Peyer's patch (tissue), 4 donors: ENCODE results near the gene NOP53. TPM values are rescaled to one million over a fixed set of nuclear protein-coding genes. Genes with fewer than 3 reads are reported as not detected.
"Not testable (repeated sequence)": the region's sequence is repeated elsewhere in the genome, so short reads cannot be mapped to it uniquely, and the experiment has no call there.

Source experiments
- DNase-seq, 3 donors: peaks; one replicate each; pipeline ENCODE4 v3.0.0-alpha.2; 2017 to 2019
- H3K27ac ChIP-seq, 4 donors: fragments of 200-600 bp; sonication (generic); one replicate each; pipeline ENCODE4 v1.5.1; 2016 to 2019
- H3K27me3 ChIP-seq, 2 donors: fragments of 200-600 bp; sonication (generic); one replicate each; pipeline ENCODE4 v1.5.1; 2019
- H3K36me3 ChIP-seq, 3 donors: fragments of 200-600 bp; sonication (generic); one replicate each; pipeline ENCODE4 v1.5.1; 2016 to 2019
- H3K4me1 ChIP-seq, 4 donors: fragments of 200-600 bp; sonication (generic); one replicate each; pipeline ENCODE4 v1.5.1; 2016 to 2019
- H3K4me3 ChIP-seq, 4 donors: fragments of 200-600 bp; sonication (generic); 1 replicate in 3 of 4; 2 replicates in 1 of 4; pipeline ENCODE4 v1.5.1; 2016 to 2019; ENCODE audit warnings: mild to moderate bottlenecking in 1 of 4
- H3K9me3 ChIP-seq, 4 donors: fragments of 200-600 bp; sonication (generic); one replicate each; pipeline ENCODE4 v1.5.1; 2016 to 2019; ENCODE audit warnings: mild to moderate bottlenecking in 1 of 4
- POLR2A ChIP-seq, 2 donors: fragments of 450-650 bp; IDR thresholded peaks; one replicate each; pipeline ENCODE4 v1.5.1; 2017; ENCODE audit warnings: antibody characterized with exemption in 2 of 2, mild to moderate bottlenecking in 2 of 2, moderate library complexity in 2 of 2
- total RNA-seq, 4 donors: library from RNA; depleted of rRNA; stranded (reverse); fragments of >200 nt; gene quantifications; one replicate each; pipeline ENCODE4 v1.1.0, GENCODE V29; 2016
- TF ChIP-seq, protein P1 (sequence below), 6 experiments: fragments of 450-650 bp in 4 of 6; fragments of 200-600 bp in 2 of 6; sonication (generic) in 1 of 6; IDR thresholded peaks; one replicate each; pipeline ENCODE4 v1.5.1; 2017 to 2019; ENCODE audit warnings: antibody characterized with exemption in 6 of 6, mild to moderate bottlenecking in 3 of 6, moderate library complexity in 1 of 6

Gene NOP53
- total RNA-seq, 4 donors from 2014 or later = 86.2 to 179 (median 159) TPM

GRCh38 chr19:47780215-47780551 is 34.8 kb downstream of the NOP53 start:
- Histone ChIP-seq H3K27me3 (no peaks in the 10 kb centered on the region), H3K9me3 (no peaks in the 10 kb centered on the region), H3K4me3 (peak overlapping the region in 3 of 4 donors; percentile 87 to 92 (median 89)), H3K36me3 (peaks cover 0 to 39% (median 0%) of the 10 kb centered on the region in 3 donors), H3K4me1 (peaks cover 0 to 39% (median 0%) of the 10 kb centered on the region in 4 donors), H3K27ac (peak overlapping the region; percentile 91 to 98 (median 94))
- no peak for TF ChIP-seq POLR2A (IDR thresholded peaks at IDR 0.05)
- TF ChIP-seq, protein P1, sequence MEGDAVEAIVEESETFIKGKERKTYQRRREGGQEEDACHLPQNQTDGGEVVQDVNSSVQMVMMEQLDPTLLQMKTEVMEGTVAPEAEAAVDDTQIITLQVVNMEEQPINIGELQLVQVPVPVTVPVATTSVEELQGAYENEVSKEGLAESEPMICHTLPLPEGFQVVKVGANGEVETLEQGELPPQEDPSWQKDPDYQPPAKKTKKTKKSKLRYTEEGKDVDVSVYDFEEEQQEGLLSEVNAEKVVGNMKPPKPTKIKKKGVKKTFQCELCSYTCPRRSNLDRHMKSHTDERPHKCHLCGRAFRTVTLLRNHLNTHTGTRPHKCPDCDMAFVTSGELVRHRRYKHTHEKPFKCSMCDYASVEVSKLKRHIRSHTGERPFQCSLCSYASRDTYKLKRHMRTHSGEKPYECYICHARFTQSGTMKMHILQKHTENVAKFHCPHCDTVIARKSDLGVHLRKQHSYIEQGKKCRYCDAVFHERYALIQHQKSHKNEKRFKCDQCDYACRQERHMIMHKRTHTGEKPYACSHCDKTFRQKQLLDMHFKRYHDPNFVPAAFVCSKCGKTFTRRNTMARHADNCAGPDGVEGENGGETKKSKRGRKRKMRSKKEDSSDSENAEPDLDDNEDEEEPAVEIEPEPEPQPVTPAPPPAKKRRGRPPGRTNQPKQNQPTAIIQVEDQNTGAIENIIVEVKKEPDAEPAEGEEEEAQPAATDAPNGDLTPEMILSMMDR (IDR thresholded peaks at IDR 0.05) = no peak
- no peak for DNase-seq

DNA sequence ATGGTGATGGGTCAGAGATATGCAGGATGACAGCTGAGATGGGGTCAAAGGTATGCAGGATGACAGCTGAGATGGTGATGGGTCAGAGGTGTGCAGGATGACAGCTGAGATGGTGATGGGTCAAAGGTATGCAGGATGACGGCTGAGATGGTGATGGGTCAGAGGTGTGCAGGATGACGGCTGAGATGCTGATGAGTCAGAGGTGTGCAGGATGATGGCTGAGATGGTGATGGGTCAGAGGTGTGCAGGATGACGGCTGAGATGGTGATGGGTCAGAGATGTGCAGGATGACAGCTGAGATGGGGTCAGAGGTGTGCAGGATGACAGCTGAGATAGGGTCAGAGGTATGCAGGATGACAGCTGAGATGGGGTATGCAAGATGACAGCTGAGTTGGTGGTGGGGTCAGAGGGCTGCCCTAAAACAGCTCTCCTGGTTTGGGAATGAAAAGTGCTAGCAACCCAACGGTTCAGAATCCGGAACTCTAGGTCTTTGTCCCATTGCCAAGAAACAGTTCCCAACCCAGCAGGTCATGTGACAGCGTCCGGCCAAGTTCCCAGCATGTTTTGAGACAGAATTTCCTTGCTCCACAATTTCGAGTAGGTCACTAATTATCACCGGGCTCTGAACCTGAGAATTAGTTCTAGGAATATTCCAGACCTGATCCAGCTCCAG is 36.4 kb downstream of the NOP53 start:
- TF ChIP-seq POLR2A (IDR thresholded peaks at IDR 0.05) = no peak
- TF ChIP-seq, protein P1 (IDR thresholded peaks at IDR 0.05) = no peak
- Histone ChIP-seq H3K4me3 (no peak overlapping the region), H3K27me3 (no peaks in the 10 kb centered on the region), H3K27ac (peak overlapping the region in 1 of 4 donors; percentile 96), H3K36me3 (peaks cover 0 to 47% (median 0%) of the 10 kb centered on the region in 3 donors), H3K4me1 (peaks cover 0 to 37% (median 0%) of the 10 kb centered on the region in 4 donors), H3K9me3 (no peaks in the 10 kb centered on the region)
- peak in 2 of 3 donors; percentile 56 to 62 for DNase-seq

DNA sequence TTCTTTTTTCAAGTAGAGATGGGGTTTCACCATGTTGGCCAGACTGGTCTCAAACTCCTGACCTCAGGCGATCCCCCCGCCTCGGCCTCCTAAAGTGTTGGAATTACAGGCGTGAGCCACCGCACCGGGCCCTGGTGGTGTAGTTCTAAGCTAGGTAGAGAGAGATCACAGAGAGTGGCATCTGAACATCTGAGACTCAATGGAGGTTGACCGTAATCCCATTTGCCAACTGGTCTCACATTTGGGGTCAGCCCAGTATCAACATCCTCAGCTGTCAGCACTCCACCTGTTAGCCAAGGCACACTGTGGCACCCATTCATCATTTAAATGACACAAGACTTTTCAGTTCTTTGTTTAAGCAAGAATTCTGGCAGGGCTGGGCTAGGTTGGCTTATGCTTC is 41.2 kb downstream of the NOP53 start:
- peaks cover 0 to 44% (median 0%) of the 10 kb centered on the region in 3 donors for H3K36me3 ChIP-seq
- no peak for DNase-seq
- no peak overlapping the region for H3K4me3 ChIP-seq
- H3K4me1 ChIP-seq = peaks cover 0 to 7% (median 0%) of the 10 kb centered on the region in 4 donors
- H3K27me3 ChIP-seq = no peaks in the 10 kb centered on the region
- no peak overlapping the region for H3K27ac ChIP-seq
- TF ChIP-seq, protein P1 (IDR thresholded peaks at IDR 0.05) = no peak
- no peak for TF ChIP-seq POLR2A (IDR thresholded peaks at IDR 0.05)
- no peaks in the 10 kb centered on the region for H3K9me3 ChIP-seq

- peaks cover 0 to 43% (median 0%) of the 10 kb centered on the region in 3 donors for H3K36me3 ChIP-seq
- H3K4me1 ChIP-seq, DNase-seq, H3K4me3 ChIP-seq, H3K9me3 ChIP-seq, H3K27ac ChIP-seq, H3K27me3 ChIP-seq: not testable (repeated sequence)
Measured at GRCh38 chr19:47787307-47787706, 42.0 kb downstream of the NOP53 start.

GRCh38 chr19:47789811-47790210 is 44.5 kb downstream of the NOP53 start:
- H3K4me3 ChIP-seq, H3K27ac ChIP-seq, H3K9me3 ChIP-seq, H3K4me1 ChIP-seq, H3K27me3 ChIP-seq, DNase-seq: not testable (repeated sequence)
- H3K36me3 ChIP-seq = peaks cover 0 to 18% (median 0%) of the 10 kb centered on the region in 3 donors

- DNase-seq = peak; percentile 74 to 91 (median 85)
- Histone ChIP-seq H3K4me1 (peaks cover 0 to 4% (median 0%) of the 10 kb centered on the region in 4 donors), H3K36me3 (peaks cover 0 to 12% (median 0%) of the 10 kb centered on the region in 3 donors), H3K9me3 (peaks cover 0 to 4% (median 0%) of the 10 kb centered on the region in 4 donors), H3K4me3 (no peak overlapping the region), H3K27ac (no peak overlapping the region), H3K27me3 (no peaks in the 10 kb centered on the region)
- TF ChIP-seq POLR2A (IDR thresholded peaks at IDR 0.05) = no peak
- TF ChIP-seq, protein P1 (IDR thresholded peaks at IDR 0.05) = peak in 5 of 6 experiments; percentile 61 to 83 (median 63)
Measured at GRCh38 chr19:47790398-47790814, 45.1 kb downstream of the NOP53 start.
